Esophagus squamous epithelium (tissue), 5 donors: ENCODE results near the gene NADK2. TPM values are rescaled to one million over a fixed set of nuclear protein-coding genes. Genes with fewer than 3 reads are reported as not detected.

Source experiments
- DNase-seq: peaks from one replicate; lab custom pipeline; 2025; lab: John Stamatoyannopoulos, UW
- H3K27ac ChIP-seq, 4 donors: fragments of 200-600 bp; sonication (generic); one replicate each; pipeline ENCODE4 v1.5.1; 2016 to 2019; ENCODE audit warnings: mild to moderate bottlenecking in 1 of 4
- H3K27me3 ChIP-seq, 4 donors: fragments of 200-600 bp; sonication (generic); 1 replicate in 3 of 4; 2 replicates in 1 of 4; pipeline versions ENCODE4 v1.5.1 to v1.6.0; 2017 to 2021; ENCODE audit warnings: antibody characterized with exemption in 1 of 4
- H3K36me3 ChIP-seq, 3 donors: fragments of 200-600 bp; sonication (generic); one replicate each; pipeline ENCODE4 v1.5.1; 2016 to 2019
- H3K4me1 ChIP-seq, 3 donors: fragments of 200-600 bp; sonication (generic); one replicate each; pipeline ENCODE4 v1.5.1; 2017 to 2019
- H3K4me3 ChIP-seq, 4 donors: fragments of 200-600 bp; sonication (generic); 1 replicate in 3 of 4; 2 replicates in 1 of 4; pipeline ENCODE4 v1.5.1; 2016 to 2019; ENCODE audit warnings: mild to moderate bottlenecking in 2 of 4, moderate library complexity in 1 of 4
- H3K9me3 ChIP-seq, 3 donors: fragments of 200-600 bp; sonication (generic); one replicate each; pipeline ENCODE4 v1.5.1; 2016 to 2019
- POLR2A ChIP-seq, 4 donors: fragments of 450-650 bp; IDR thresholded peaks; one replicate each; pipeline ENCODE4 v1.6.1; 2017; ENCODE audit warnings: antibody characterized with exemption in 4 of 4, mild to moderate bottlenecking in 4 of 4, moderate library complexity in 3 of 4
- WGBS, 2 donors: methylation state at CpG; one replicate each; pipeline ENCODE4 v1.1.5; 2018; 5-methylcytosine and 5-hydroxymethylcytosine counted together
- intact Hi-C: fragments of 100-400 bp; cut with DNase I; formaldehyde crosslinking; loops from one replicate; pipeline ENCODE4 v1.15.0; 2022
- total RNA-seq, 4 donors: library from RNA; depleted of rRNA; stranded (reverse); fragments of >200 nt; gene quantifications; one replicate each; pipeline ENCODE4 v1.1.0, GENCODE V29; 2016
- TF ChIP-seq, protein P1 (sequence below), 6 experiments: fragments of 450-650 bp in 4 of 6; fragments of 200-600 bp in 2 of 6; sonication (generic) in 2 of 6; IDR thresholded peaks; one replicate each; pipeline ENCODE4 v1.5.1; 2016 to 2019; ENCODE audit warnings: antibody characterized with exemption in 6 of 6, mild to moderate bottlenecking in 4 of 6, moderate library complexity in 4 of 6
- donor health status: DM: yes; HTN: yes; CAD: no.

NADK2 gene
- total RNA-seq, 4 donors from 2014 or later = 9.0 to 19.6 (median 15.4) TPM

GRCh38 chr5:36155291-36155690, 86.4 kb downstream of the NADK2 start:
- DNase-seq = no peak
- Histone ChIP-seq H3K27me3 (no peaks in the 10 kb centered on the region), H3K36me3 (peaks cover 0 to 45% (median 0%) of the 10 kb centered on the region in 3 donors), H3K4me1 (peaks cover 0 to 56% (median 25%) of the 10 kb centered on the region in 3 donors), H3K4me3 (no peak overlapping the region), H3K9me3 (no peaks in the 10 kb centered on the region), H3K27ac (peak overlapping the region in 1 of 4 donors; percentile 75)
- intact Hi-C loops = no loop called here
- TF ChIP-seq, protein P1, sequence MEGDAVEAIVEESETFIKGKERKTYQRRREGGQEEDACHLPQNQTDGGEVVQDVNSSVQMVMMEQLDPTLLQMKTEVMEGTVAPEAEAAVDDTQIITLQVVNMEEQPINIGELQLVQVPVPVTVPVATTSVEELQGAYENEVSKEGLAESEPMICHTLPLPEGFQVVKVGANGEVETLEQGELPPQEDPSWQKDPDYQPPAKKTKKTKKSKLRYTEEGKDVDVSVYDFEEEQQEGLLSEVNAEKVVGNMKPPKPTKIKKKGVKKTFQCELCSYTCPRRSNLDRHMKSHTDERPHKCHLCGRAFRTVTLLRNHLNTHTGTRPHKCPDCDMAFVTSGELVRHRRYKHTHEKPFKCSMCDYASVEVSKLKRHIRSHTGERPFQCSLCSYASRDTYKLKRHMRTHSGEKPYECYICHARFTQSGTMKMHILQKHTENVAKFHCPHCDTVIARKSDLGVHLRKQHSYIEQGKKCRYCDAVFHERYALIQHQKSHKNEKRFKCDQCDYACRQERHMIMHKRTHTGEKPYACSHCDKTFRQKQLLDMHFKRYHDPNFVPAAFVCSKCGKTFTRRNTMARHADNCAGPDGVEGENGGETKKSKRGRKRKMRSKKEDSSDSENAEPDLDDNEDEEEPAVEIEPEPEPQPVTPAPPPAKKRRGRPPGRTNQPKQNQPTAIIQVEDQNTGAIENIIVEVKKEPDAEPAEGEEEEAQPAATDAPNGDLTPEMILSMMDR (IDR thresholded peaks at IDR 0.05) = no peak
- no peak for TF ChIP-seq POLR2A (IDR thresholded peaks at IDR 0.05)
- 88 to 90% methylated on average over 7 of the region's 7 CpGs for WGBS, 2 donors

DNA sequence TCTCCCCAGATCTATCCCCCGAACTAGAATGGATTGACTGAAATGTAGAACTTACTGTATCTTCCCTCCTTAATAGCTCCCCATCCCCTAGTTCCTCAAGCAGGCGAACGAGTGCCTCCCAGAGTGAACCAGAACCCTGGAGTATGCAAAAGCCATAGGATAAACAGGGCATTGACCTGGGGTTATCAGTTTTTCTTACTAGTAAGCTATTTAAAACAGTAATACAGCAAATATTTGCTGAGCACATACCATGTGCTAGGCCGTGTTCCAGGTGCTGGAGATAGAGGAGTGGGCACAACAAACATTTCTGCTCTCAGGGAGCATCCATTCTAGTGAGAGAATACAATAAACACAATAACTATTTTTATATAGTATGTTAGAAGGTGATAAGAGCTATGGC, 88.0 kb downstream of the NADK2 start:
- peaks cover 0 to 72% (median 27%) of the 10 kb centered on the region in 3 donors for H3K4me1 ChIP-seq
- intact Hi-C loops = no loop called here

GRCh38 chr5:36153298-36153677, 88.4 kb downstream of the NADK2 start:
- Histone ChIP-seq H3K4me1 (peaks cover 0 to 74% (median 27%) of the 10 kb centered on the region in 3 donors), H3K4me3 (peak overlapping the region in 2 of 4 donors; percentile 91 to 94), H3K36me3 (peaks cover 0 to 25% (median 0%) of the 10 kb centered on the region in 3 donors), H3K27me3 (no peaks in the 10 kb centered on the region), H3K27ac (peak overlapping the region in 1 of 4 donors; percentile 90), H3K9me3 (no peaks in the 10 kb centered on the region)
- no peak for TF ChIP-seq POLR2A (IDR thresholded peaks at IDR 0.05)
- TF ChIP-seq, protein P1 (IDR thresholded peaks at IDR 0.05) = no peak
- no peak for DNase-seq
- intact Hi-C loops = no loop called here
- 62 to 68% methylated on average over 7 of the region's 7 CpGs for WGBS, 2 donors

More for the DNA sequence above, 88.0 kb downstream of the NADK2 start:
- H3K36me3 ChIP-seq = peaks cover 0 to 29% (median 0%) of the 10 kb centered on the region in 3 donors
- whole genome bisulfite sequencing, 2 donors = 79 to 84% methylated on average over 4 of the region's 4 CpGs
- H3K27ac ChIP-seq = no peak overlapping the region
- no peak for DNase-seq
- no peaks in the 10 kb centered on the region for H3K27me3 ChIP-seq
- no peaks in the 10 kb centered on the region for H3K9me3 ChIP-seq
- TF ChIP-seq POLR2A (IDR thresholded peaks at IDR 0.05) = no peak
- TF ChIP-seq, protein P1 (IDR thresholded peaks at IDR 0.05) = no peak
- peak overlapping the region in 1 of 4 donors; percentile 91 for H3K4me3 ChIP-seq

DNA sequence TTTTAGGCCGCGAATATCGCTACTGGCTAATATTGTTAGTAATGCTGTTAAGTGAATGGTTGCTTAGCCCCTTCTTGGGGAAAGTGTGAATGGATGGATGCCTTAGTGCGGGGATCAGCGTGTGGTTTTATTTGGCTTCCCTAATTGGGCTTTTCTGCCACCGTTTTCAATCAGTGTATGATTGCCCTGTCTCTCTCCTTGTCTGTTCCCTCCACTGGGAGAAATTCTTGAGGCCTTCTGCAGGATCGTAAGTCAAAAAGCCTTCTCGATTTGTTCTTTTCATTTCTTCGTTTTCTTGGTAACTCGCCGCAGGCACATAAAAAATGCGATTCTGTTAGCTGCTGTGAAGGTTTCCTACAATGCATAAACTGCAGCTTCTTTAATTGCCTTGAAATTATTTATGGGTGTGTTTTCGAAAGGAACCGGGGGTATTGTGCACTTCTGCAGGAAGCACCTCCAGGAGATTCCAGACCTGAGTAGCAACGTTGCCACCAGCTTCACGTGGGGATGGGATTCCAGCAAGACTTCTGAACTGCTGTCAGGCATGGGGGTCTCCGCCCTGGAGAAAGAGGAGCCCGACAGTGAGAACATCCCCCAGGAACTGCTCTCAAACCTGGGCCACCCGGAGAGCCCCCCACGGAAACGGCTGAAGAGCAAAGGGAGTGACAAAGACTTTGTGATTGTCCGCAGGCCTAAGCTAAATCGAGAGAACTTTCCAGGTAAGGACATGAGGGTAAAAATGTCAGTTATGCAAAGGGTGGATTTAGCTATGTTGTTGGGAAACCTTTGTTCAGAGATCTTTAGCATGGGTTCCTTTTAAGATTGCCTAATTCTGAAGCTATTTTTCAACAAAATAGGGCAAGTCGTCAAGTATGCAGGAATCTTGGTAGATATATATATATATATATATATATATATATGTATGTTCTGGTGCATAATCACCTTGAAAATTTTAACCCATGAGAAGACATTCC, 89.1 kb downstream of the NADK2 start:
- WGBS, 2 donors = 2% methylated on average over 15 to 21 of the region's 24 CpGs
- peaks cover 0 to 74% (median 27%) of the 10 kb centered on the region in 3 donors for H3K4me1 ChIP-seq
- no peak for DNase-seq

More for the DNA sequence above, 89.1 kb downstream of the NADK2 start:
- H3K27me3 ChIP-seq = no peaks in the 10 kb centered on the region
- no peak for TF ChIP-seq POLR2A (IDR thresholded peaks at IDR 0.05)
- TF ChIP-seq, protein P1 (IDR thresholded peaks at IDR 0.05) = no peak
- H3K27ac ChIP-seq = peak overlapping the region; percentile 89 to 92 (median 91)
- intact Hi-C loops = no loop called here
- H3K4me3 ChIP-seq = peak overlapping the region; percentile 89 to 95 (median 92)
- no peaks in the 10 kb centered on the region for H3K9me3 ChIP-seq
- peaks cover 0 to 20% (median 0%) of the 10 kb centered on the region in 3 donors for H3K36me3 ChIP-seq
